Measurements from ENCODE around the gene PTGES3. TPM values are rescaled to one million over a fixed set of nuclear protein-coding genes. Genes with fewer than 3 reads are reported as not detected.

The PTGES3 gene
- total RNA-seq, 1 experiment from 2014 or later: 112 TPM

DNA sequence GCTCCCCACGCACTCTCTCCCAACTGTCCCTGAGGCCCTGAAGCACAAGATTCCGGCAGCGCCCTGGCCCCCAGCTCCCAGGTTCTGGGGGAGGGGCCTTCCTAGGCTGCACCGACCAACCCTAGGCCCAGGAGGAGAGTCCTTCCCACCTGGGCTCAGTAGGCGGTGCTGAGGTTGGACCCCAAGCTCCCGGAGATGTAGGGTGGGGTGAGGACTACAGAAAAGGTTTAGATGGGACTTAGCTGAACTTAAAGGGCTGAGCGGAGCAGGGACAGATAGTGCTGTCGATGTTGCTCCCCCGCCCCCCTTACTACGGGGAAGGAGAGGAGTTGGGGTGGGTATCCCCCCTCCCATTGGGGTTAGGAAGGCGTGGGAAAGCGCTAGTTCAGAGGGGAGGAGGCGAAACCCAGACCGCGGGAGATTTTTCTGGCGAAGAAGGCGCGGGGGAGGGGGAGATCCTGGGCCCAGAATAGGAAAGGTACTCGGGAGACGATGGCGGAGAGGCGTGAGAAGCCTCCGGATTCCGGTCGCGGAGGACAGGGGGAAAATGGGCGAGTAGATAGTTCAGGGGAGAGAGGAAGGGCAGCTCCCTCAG lies 53.7 kb downstream of the PTGES3 start:
- Histone ChIP-seq H3K4me1 (replicated peaks) (peaks cover 43% of the 10 kb centered on the region), H3K27ac (no peak overlapping the region), H3K9me3 (replicated peaks) (no peaks in the 10 kb centered on the region), H3K36me3 (peaks cover 25% of the 10 kb centered on the region), H3K4me3 (peak overlapping the region; percentile 55), H3K27me3 (replicated peaks) (no peaks in the 10 kb centered on the region)
- peak in 1 of 2 experiments; percentile 27 for DNase-seq (ENCODE audit: low read depth in 1 of 2, low spot score in 2 of 2)

DNA sequence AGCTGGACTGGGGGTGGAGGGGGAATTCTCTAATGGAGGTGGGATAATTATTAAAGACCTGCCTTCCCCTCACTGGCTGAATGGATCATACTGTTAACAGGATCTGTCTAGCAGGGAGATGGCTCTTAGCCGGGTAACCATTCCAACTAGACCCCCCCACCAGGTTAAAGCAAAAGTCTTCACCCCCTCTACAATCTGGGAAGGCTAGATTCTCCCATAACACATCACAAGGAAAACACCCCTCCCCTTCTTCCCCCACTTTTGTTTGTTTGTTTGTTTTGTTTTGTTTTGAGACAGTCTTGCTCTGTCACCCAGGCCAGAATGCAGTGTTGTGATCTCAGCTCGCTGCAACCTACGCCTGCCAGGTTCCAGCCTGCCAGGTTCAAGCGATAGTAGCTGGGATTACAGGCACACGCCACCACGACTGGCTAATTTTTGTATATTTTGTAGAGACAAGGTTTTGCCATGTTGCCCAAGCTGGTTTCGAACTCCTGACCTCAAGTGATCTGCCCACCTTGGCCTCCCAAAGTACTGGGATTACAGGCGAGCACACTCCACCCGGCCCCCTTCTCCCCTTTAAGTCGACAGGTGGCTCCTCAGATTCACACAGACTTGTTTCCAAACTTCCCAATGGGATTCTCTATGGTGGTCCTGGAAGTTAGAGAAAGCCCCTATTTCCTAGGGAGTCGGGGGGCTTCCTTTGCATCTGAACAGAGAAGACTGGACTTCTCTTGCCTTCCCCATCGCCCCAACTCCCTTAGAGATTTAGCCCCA lies 54.4 kb downstream of the PTGES3 start:
- DNase-seq (ENCODE audit: low read depth in 1 of 2, low spot score in 2 of 2): no peak
- peaks cover 43% of the 10 kb centered on the region for H3K4me1 ChIP-seq (replicated peaks)

GRCh38 chr12:56632701-56633467 lies 55.2 kb downstream of the PTGES3 start:
- Histone ChIP-seq H3K4me3 (no peak overlapping the region), H3K4me1 (replicated peaks) (peaks cover 48% of the 10 kb centered on the region), H3K36me3 (peaks cover 11% of the 10 kb centered on the region), H3K27ac (no peak overlapping the region), H3K27me3 (replicated peaks) (no peaks in the 10 kb centered on the region), H3K9me3 (replicated peaks) (no peaks in the 10 kb centered on the region)
- DNase-seq (ENCODE audit: low read depth in 1 of 2, low spot score in 2 of 2): no peak

More for the DNA sequence above, 54.4 kb downstream of the PTGES3 start:
- Histone ChIP-seq H3K4me3 (peak overlapping the region; percentile 55), H3K36me3 (peaks cover 18% of the 10 kb centered on the region), H3K9me3 (replicated peaks) (no peaks in the 10 kb centered on the region), H3K27ac (no peak overlapping the region), H3K27me3 (replicated peaks) (no peaks in the 10 kb centered on the region)

GRCh38 chr12:56631790-56632700 lies 56.0 kb downstream of the PTGES3 start:
- no peak overlapping the region for H3K27ac ChIP-seq
- H3K4me1 ChIP-seq (replicated peaks): peaks cover 45% of the 10 kb centered on the region
- no peaks in the 10 kb centered on the region for H3K9me3 ChIP-seq (replicated peaks)
- H3K36me3 ChIP-seq: peaks cover 3% of the 10 kb centered on the region
- no peak overlapping the region for H3K4me3 ChIP-seq
- DNase-seq (ENCODE audit: low read depth in 1 of 2, low spot score in 2 of 2): peak; percentile 40 to 63
- H3K27me3 ChIP-seq (replicated peaks): no peaks in the 10 kb centered on the region

- peaks cover 32% of the 10 kb centered on the region for H3K4me1 ChIP-seq (replicated peaks)
- DNase-seq (ENCODE audit: low read depth in 1 of 2, low spot score in 2 of 2): peak; percentile 40 to 82
- H3K36me3 ChIP-seq: peaks cover 18% of the 10 kb centered on the region
- no peaks in the 10 kb centered on the region for H3K9me3 ChIP-seq (replicated peaks)
- H3K27me3 ChIP-seq (replicated peaks): no peaks in the 10 kb centered on the region
- peak within 1 kb of the TSS; percentile 47 for H3K27ac ChIP-seq
- H3K4me3 ChIP-seq: peak within 1 kb of the TSS; percentile 69
These were observed 57.9 kb downstream of the PTGES3 start, which contains the start of gene BAZ2A for GRCh38 chr12:56630180-56630632. BAZ2A (minus strand) TSS chr12:56630326; CDS start chr12:56617530, 12,796 bp downstream.

DNA sequence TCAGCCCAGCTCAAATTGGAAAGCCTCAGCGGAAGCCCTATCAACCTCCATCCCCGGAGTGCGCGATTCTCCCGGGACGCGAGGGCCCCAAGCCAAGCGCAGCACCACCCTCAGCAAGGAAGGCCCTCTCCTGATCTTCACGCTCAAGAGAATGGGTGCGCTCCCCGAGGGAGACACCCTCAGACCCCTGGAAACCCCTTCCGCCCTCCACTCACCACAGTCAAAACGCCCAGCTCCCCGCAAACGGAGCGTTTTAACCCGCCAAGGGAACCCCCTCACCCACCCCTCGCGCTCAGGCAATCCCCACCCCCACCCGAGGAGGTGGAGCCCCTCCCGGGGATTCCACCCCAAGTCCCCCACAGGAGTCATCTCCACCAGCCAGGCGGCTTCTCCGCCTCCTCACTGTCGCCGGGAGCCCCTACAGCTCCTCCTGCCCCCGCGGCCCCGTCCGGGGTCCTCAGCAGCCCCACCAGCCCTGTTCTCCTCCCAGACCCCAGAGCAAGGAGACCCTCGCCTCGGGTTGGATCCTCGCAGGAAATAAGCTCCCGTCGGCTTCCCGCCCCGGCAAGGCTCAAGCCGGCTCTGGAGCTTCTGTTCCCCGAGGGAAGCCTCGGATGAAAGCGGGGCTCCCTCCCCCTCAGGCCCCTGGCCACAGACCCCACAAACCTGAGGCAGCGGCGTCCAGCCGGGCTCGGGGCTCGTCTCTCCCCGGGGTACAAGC lies 58.5 kb downstream of the PTGES3 start:
- Histone ChIP-seq H3K4me1 (replicated peaks) (peaks cover 31% of the 10 kb centered on the region), H3K4me3 (peak overlapping the region; percentile 69), H3K27me3 (replicated peaks) (no peaks in the 10 kb centered on the region), H3K36me3 (peaks cover 18% of the 10 kb centered on the region), H3K27ac (peak overlapping the region; percentile 47), H3K9me3 (replicated peaks) (no peaks in the 10 kb centered on the region)
- no peak for DNase-seq (ENCODE audit: low read depth in 1 of 2, low spot score in 2 of 2)

GRCh38 chr12:56628671-56629458 lies 59.2 kb downstream of the PTGES3 start:
- peak overlapping the region; percentile 69 for H3K4me3 ChIP-seq

GRCh38 chr12:56626701-56627100 lies 61.4 kb downstream of the PTGES3 start:
- DNase-seq (ENCODE audit: low read depth in 1 of 2, low spot score in 2 of 2): no peak
- no peaks in the 10 kb centered on the region for H3K27me3 ChIP-seq (replicated peaks)
- peaks cover 9% of the 10 kb centered on the region for H3K4me1 ChIP-seq (replicated peaks)
- H3K27ac ChIP-seq: no peak overlapping the region
- H3K9me3 ChIP-seq (replicated peaks): no peaks in the 10 kb centered on the region
- peaks cover 39% of the 10 kb centered on the region for H3K36me3 ChIP-seq
- no peak overlapping the region for H3K4me3 ChIP-seq

More at GRCh38 chr12:56628671-56629458, 59.2 kb downstream of the PTGES3 start:
- no peaks in the 10 kb centered on the region for H3K9me3 ChIP-seq (replicated peaks)
- no peaks in the 10 kb centered on the region for H3K27me3 ChIP-seq (replicated peaks)
- peak; percentile 52 to 55 for DNase-seq (ENCODE audit: low read depth in 1 of 2, low spot score in 2 of 2)
- peak overlapping the region; percentile 34 for H3K27ac ChIP-seq
- peaks cover 23% of the 10 kb centered on the region for H3K4me1 ChIP-seq (replicated peaks)
- peaks cover 26% of the 10 kb centered on the region for H3K36me3 ChIP-seq

- peaks cover 53% of the 10 kb centered on the region for H3K36me3 ChIP-seq
- no peak for DNase-seq (ENCODE audit: low read depth in 1 of 2, low spot score in 2 of 2)
- no peaks in the 10 kb centered on the region for H3K9me3 ChIP-seq (replicated peaks)
These were observed 65.5 kb downstream of the PTGES3 start for GRCh38 chr12:56622535-56622934.

GRCh38 chr12:56616925-56617324 lies 71.2 kb downstream of the PTGES3 start:
- H3K27ac ChIP-seq: no peak overlapping the region
- no peaks in the 10 kb centered on the region for H3K27me3 ChIP-seq (replicated peaks)
- no peak for DNase-seq (ENCODE audit: low read depth in 1 of 2, low spot score in 2 of 2)
- no peaks in the 10 kb centered on the region for H3K4me1 ChIP-seq (replicated peaks)
- no peak overlapping the region for H3K4me3 ChIP-seq
- peaks cover 73% of the 10 kb centered on the region for H3K36me3 ChIP-seq
- H3K9me3 ChIP-seq (replicated peaks): no peaks in the 10 kb centered on the region

More at GRCh38 chr12:56622535-56622934, 65.5 kb downstream of the PTGES3 start:
- Histone ChIP-seq H3K4me1 (replicated peaks) (no peaks in the 10 kb centered on the region), H3K27me3 (replicated peaks) (no peaks in the 10 kb centered on the region), H3K27ac (no peak overlapping the region), H3K4me3 (no peak overlapping the region)

DNA sequence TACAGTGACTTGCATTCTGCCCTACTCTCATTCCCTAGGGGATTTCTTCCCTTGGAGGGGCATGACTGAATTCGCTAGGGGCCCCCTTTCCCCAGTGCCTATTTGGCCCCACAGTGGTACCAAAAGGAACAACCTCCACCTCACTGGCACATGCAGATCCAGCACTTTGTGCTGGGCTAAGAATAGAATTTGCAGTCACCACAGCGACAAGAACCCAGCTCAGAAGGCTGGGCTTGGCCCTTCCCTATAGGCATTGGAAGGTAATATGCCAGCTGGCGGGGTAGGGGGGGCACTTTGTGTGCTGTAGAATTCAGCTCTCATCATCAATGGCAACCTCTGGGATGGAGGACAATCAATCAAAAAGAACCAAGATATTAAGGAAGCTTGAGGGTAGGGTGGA lies 71.8 kb downstream of the PTGES3 start:
- Histone ChIP-seq H3K9me3 (replicated peaks) (no peaks in the 10 kb centered on the region), H3K27me3 (replicated peaks) (no peaks in the 10 kb centered on the region), H3K27ac (no peak overlapping the region), H3K36me3 (peaks cover 78% of the 10 kb centered on the region), H3K4me3 (no peak overlapping the region), H3K4me1 (replicated peaks) (no peaks in the 10 kb centered on the region)
- no peak for DNase-seq (ENCODE audit: low read depth in 1 of 2, low spot score in 2 of 2)

DNA sequence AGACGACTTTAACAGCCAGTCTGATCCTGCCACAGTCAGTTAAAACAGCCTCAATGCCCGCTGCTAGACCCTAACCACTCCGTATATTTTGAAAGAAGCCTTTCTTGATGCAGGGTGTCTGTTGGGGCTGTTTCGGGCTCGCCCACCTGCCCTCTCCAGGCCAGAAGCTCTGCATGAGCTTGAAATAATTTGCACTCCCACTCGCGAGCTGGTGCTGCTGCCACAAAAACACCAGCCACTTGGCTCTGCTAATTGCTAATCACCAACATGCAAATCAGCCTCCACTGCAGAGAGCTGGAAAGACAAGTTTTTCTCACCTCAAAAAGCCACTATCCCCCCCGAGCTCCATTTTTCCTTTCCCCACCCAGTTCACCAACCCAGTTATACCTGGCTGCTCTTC lies 73.5 kb downstream of the PTGES3 start:
- Histone ChIP-seq H3K4me1 (replicated peaks) (no peaks in the 10 kb centered on the region), H3K27ac (no peak overlapping the region), H3K36me3 (peaks cover 86% of the 10 kb centered on the region), H3K4me3 (no peak overlapping the region), H3K9me3 (replicated peaks) (no peaks in the 10 kb centered on the region), H3K27me3 (replicated peaks) (no peaks in the 10 kb centered on the region)
- no peak for DNase-seq (ENCODE audit: low read depth in 1 of 2, low spot score in 2 of 2)
